ENCODE measurements around the gene PRKCH. TPM values are rescaled to one million over a fixed set of nuclear protein-coding genes. Genes with fewer than 3 reads are reported as not detected.

PRKCH gene
- total RNA-seq, 1 experiment from 2014 or later: 5.2 TPM

DNA sequence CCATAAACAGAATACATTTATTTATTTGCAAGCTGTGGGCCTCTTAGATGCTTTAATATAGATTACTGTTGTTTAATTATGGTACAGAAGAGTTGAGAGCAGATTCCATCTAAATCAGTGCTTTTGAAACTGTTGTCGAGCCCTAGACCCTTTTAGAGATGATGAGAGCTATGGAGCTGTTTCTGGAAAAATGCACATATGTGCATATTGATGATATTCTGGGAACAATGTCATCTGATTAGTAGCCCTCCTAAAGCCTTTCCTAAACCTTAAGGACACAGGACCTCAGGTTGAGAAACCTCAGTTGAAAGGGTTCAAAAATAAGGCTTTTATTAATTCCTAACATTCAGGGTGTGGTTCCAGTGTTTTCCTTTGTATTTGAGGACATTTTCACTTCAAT lies 11.7 kb downstream of the PRKCH start:
- Histone ChIP-seq H2BK12ac (ENCODE audit: insufficient read length, low read depth, low read length) (no peak overlapping the region), H4K5ac (ENCODE audit: insufficient read length, low read depth, low read length) (no peak overlapping the region), H3K9ac (ENCODE audit: extremely low read depth, insufficient read length, low read length) (no peak overlapping the region), H3K56ac (ENCODE audit: insufficient read length, low read depth, low read length) (no peak overlapping the region), H3K27ac (ENCODE audit: insufficient read length, low read depth, low read length) (no peak overlapping the region), H3T11ph (ENCODE audit: low read length) (no peak overlapping the region), H2BK15ac (ENCODE audit: low read depth, low read length) (no peak overlapping the region), H2BK120ac (ENCODE audit: low read depth, low read length, poor library complexity, severe bottlenecking) (no peak overlapping the region), H2BK5ac (ENCODE audit: insufficient read length, low read length) (no peak overlapping the region), H4K8ac (replicated peaks; ENCODE audit: insufficient read length, low read depth, low read length) (no peak overlapping the region), H3K79me1 (ENCODE audit: insufficient read depth, low read depth, low read length, poor library complexity, severe bottlenecking) (no peaks in the 10 kb centered on the region), H3K27me3 (ENCODE audit: insufficient read depth, low read length) (no peaks in the 10 kb centered on the region), H4K91ac (ENCODE audit: insufficient read length, low read depth, low read length) (no peak overlapping the region), H3K4ac (ENCODE audit: low read depth, low read length) (no peak overlapping the region), H3K9me3 (ENCODE audit: control insufficient read depth, low read depth, low read length) (no peaks in the 10 kb centered on the region), H2BK20ac (ENCODE audit: low read depth, low read length, poor library complexity, severe bottlenecking) (no peak overlapping the region), H2AFZ (ENCODE audit: low read length) (no peak overlapping the region), H3K14ac (ENCODE audit: insufficient read depth, low read length) (no peak overlapping the region), H3K23ac (ENCODE audit: insufficient read length, low read depth, low read length) (no peak overlapping the region), H4K20me1 (ENCODE audit: control insufficient read depth, insufficient read depth, insufficient read length) (no peaks in the 10 kb centered on the region), H3K4me1 (ENCODE audit: insufficient read depth, low read length) (no peaks in the 10 kb centered on the region), H3K23me2 (ENCODE audit: insufficient read length, low read depth, low read length, poor library complexity, severe bottlenecking) (no peaks in the 10 kb centered on the region), H3K18ac (ENCODE audit: insufficient read length, low read depth, low read length) (no peak overlapping the region), H3K79me2 (ENCODE audit: insufficient read depth, low read length) (no peaks in the 10 kb centered on the region), H3K4me2 (ENCODE audit: insufficient read depth, insufficient read length, low read length) (no peak overlapping the region), H2AK5ac (ENCODE audit: insufficient read length, low read length) (no peak overlapping the region)
- Mint-ChIP-seq H3K27me3 (ENCODE audit: low read depth) (no peaks in the 10 kb centered on the region), H3K4me3 (no peak overlapping the region), H3K9me3 (no peaks in the 10 kb centered on the region), H3K36me3 (ENCODE audit: insufficient read depth in 1 of 3, low read depth in 3 of 3) (no peaks in the 10 kb centered on the region), H3K4me1 (peaks cover 20 to 23% of the 10 kb centered on the region in 2 experiments), H3K27ac (no peak overlapping the region)
- no peak for DNase-seq
- no CpG with 5 or more reads among the region's 1 CpG for whole genome bisulfite sequencing (ENCODE audit: extremely low coverage, insufficient read length, low lambda C conversion rate)
- TF ChIP-seq, protein P1, sequence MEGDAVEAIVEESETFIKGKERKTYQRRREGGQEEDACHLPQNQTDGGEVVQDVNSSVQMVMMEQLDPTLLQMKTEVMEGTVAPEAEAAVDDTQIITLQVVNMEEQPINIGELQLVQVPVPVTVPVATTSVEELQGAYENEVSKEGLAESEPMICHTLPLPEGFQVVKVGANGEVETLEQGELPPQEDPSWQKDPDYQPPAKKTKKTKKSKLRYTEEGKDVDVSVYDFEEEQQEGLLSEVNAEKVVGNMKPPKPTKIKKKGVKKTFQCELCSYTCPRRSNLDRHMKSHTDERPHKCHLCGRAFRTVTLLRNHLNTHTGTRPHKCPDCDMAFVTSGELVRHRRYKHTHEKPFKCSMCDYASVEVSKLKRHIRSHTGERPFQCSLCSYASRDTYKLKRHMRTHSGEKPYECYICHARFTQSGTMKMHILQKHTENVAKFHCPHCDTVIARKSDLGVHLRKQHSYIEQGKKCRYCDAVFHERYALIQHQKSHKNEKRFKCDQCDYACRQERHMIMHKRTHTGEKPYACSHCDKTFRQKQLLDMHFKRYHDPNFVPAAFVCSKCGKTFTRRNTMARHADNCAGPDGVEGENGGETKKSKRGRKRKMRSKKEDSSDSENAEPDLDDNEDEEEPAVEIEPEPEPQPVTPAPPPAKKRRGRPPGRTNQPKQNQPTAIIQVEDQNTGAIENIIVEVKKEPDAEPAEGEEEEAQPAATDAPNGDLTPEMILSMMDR (conservative IDR thresholded peaks at IDR 0.05): no peak
